ENCODE measurements around the gene MIOS. TPM values are rescaled to one million over a fixed set of nuclear protein-coding genes. Genes with fewer than 3 reads are reported as not detected.

The MIOS gene
- total and polyA plus RNA-seq, 2 of the 8 experiments (the other 6 are each of a cell fraction or from before 2014, with no cell fraction given), result 15.5 to 50.7 TPM

- no peak overlapping the region for H3K14ac ChIP-seq (ENCODE audit: insufficient read length)
Measured at GRCh38 chr7:7563813-7564212, 2.9 kb upstream of the MIOS start.

More at GRCh38 chr7:7563813-7564212, 2.9 kb upstream of the MIOS start:
- no peak overlapping the region for H3K18ac ChIP-seq (ENCODE audit: extremely low read depth, low read length)
- no peak overlapping the region for H3K9ac ChIP-seq (replicated peaks in 1 of 4; ENCODE audit: extremely low read depth in 1 of 4, low read depth in 3 of 4, low read length in 3 of 4)
- H2AFZ ChIP-seq (ENCODE audit: low read length), result no peak overlapping the region
- no peak overlapping the region for H4K5ac ChIP-seq (ENCODE audit: insufficient read length, low read depth, low read length)
- CTCF ChIA-PET (ENCODE audit: partially characterized antibody), result interaction anchor here (1.2 kb wide), 1 partner anchor 9 kb away, joined by 4 read pairs; no protein-coding TSS in a partner anchor
- no peaks in the 10 kb centered on the region for H4K20me1 ChIP-seq (replicated peaks in 1 of 2; ENCODE audit: control insufficient read depth in 1 of 2, insufficient read depth in 2 of 2, low read length in 2 of 2)
- no peak overlapping the region for H3K23ac ChIP-seq (ENCODE audit: insufficient read length)
- H3K27ac ChIP-seq (ENCODE audit: low read depth, low read length), result no peak overlapping the region
- peaks cover 2% of the 10 kb centered on the region; the same call in 1 of the 2 replicates for H3K23me2 ChIP-seq (ENCODE audit: low read depth, low read length)
- no peaks in the 10 kb centered on the region for H3K79me1 ChIP-seq (ENCODE audit: low read depth, low read length)
- H3K27me3 ChIP-seq (replicated peaks in 1 of 4; ENCODE audit: control insufficient read depth in 3 of 4, extremely low read depth in 1 of 4, insufficient read depth in 3 of 4, low read length in 3 of 4), result no peaks in the 10 kb centered on the region
- no peak overlapping the region for H2BK5ac ChIP-seq (ENCODE audit: low read depth, low read length)
- H2AK5ac ChIP-seq (ENCODE audit: low read depth, low read length), result no peak overlapping the region
- no peak overlapping the region for H2BK120ac ChIP-seq (replicated peaks; ENCODE audit: low read depth, low read length)
- POLR2A ChIA-PET (ENCODE audit: partially characterized antibody), result interaction anchor here (0.6 kb wide), 1 partner anchor 14 kb away, joined by 3 read pairs; no protein-coding TSS in a partner anchor
- H4K91ac ChIP-seq (replicated peaks; ENCODE audit: insufficient read length, low read length), result no peak overlapping the region
- peaks cover 5 to 16% of the 10 kb centered on the region in 2 experiments; a peak in 3 of 4 replicates for H3K79me2 ChIP-seq (ENCODE audit: control insufficient read depth in 1 of 2, insufficient read depth in 2 of 2, low read length in 2 of 2)
- DNase-seq (ENCODE audit: low read depth in 1 of 2, low spot score in 2 of 2) (no peak), FAIRE-seq (no peak)
- no peaks in the 10 kb centered on the region for H3K36me3 ChIP-seq (ENCODE audit: control insufficient read depth in 2 of 4, insufficient read depth in 4 of 4, low read length in 3 of 4)
- no peak overlapping the region for H3K4me3 ChIP-seq (ENCODE audit: extremely low read depth in 1 of 4, insufficient read depth in 2 of 4, low read depth in 3 of 4, low read length in 4 of 4)
- H3K4me1 ChIP-seq (replicated peaks in 1 of 4; ENCODE audit: control insufficient read depth in 3 of 4, insufficient read depth in 4 of 4, low read length in 3 of 4), result peaks cover 5 to 11% (median 6%) of the 10 kb centered on the region in 4 experiments; a peak in 6 of 7 replicates
- H4K8ac ChIP-seq (ENCODE audit: extremely low read depth, insufficient read depth, low read length), result no peak overlapping the region
- H3K9me3 ChIP-seq (ENCODE audit: insufficient read depth in 2 of 2, low read depth in 1 of 2, low read length in 1 of 2), result no peaks in the 10 kb centered on the region
- no peak overlapping the region for H2BK20ac ChIP-seq (ENCODE audit: low read length)
- no peak overlapping the region for H3K4me2 ChIP-seq (ENCODE audit: insufficient read depth in 1 of 2, low read depth in 2 of 2, low read length in 2 of 2)
- TF ChIP-seq EZH2 (IDR thresholded peaks at IDR 0.05; ENCODE audit: low read depth, low read length, severe bottlenecking), result no peak
- TF ChIP-seq BCL11A (IDR thresholded peaks at IDR 0.05; ENCODE audit: low read depth in 2 of 2, low read length in 2 of 2), result no peak
- no peak for TF ChIP-seq BACH1 (IDR thresholded peaks at IDR 0.05; ENCODE audit: low read length)
- TF ChIP-seq CTCF (IDR thresholded peaks at IDR 0.05; ENCODE audit: control extremely low read depth in 1 of 3, insufficient read depth in 1 of 3, low read depth in 1 of 3, low read length in 3 of 3), result no peak
- TF ChIP-seq MAFK (IDR thresholded peaks at IDR 0.05; ENCODE audit: low read depth, low read length), result no peak
- no peak for TF ChIP-seq TAF1 (IDR thresholded peaks at IDR 0.05; ENCODE audit: low read depth, low read length)
- TF ChIP-seq E2F6 (IDR thresholded peaks at IDR 0.05), result no peak
- no peak overlapping the region for H2BK15ac ChIP-seq (ENCODE audit: low read length)
- H2BK12ac ChIP-seq (ENCODE audit: low read depth, low read length), result no peak overlapping the region
- H3K56ac ChIP-seq (replicated peaks; ENCODE audit: insufficient read length, low read depth, low read length), result no peak overlapping the region
- no peak overlapping the region for H3K4ac ChIP-seq (replicated peaks; ENCODE audit: insufficient read length, low read depth, low read length)

Measured in H1 (cell line).